HG03342 (cell line): Measurements from ENCODE around the gene SERPINB12.

ENCODE experiments used
- ATAC-seq: cut with Tn5 transposase; IDR thresholded peaks from one replicate; pipeline ENCODE4 v1.9.1; 2021; ENCODE audit warnings: mild to moderate bottlenecking, moderate library complexity; ENCODE audit not compliant: unreplicated experiment

SERPINB12 gene, protein sequence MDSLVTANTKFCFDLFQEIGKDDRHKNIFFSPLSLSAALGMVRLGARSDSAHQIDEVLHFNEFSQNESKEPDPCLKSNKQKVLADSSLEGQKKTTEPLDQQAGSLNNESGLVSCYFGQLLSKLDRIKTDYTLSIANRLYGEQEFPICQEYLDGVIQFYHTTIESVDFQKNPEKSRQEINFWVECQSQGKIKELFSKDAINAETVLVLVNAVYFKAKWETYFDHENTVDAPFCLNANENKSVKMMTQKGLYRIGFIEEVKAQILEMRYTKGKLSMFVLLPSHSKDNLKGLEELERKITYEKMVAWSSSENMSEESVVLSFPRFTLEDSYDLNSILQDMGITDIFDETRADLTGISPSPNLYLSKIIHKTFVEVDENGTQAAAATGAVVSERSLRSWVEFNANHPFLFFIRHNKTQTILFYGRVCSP

DNA sequence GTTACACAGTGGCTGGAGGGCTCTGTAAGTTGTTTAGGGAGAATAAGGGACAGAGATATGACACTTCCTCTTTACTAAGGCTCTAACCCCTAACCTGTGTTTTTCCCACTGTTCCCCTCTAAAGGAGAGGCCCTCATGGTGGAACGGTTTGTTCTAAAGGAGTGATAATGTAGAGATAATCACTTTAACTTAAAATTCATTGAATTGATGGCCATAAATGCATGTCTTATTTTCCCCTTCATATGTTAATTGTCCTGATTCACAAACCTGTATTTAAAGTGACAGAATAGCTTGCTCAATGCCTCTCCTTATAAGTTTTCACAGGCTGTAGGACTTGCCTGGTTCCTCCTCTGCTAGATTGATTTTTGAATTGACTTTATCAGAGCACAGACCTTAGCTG is at the start of gene SERPINB12:
Gene SERPINB12 (plus strand): TSS at position 301 of the 400 bp plus-strand sequence. CDS start 13,791 bp downstream, outside the sequence.
- ATAC-seq, result no peak

DNA sequence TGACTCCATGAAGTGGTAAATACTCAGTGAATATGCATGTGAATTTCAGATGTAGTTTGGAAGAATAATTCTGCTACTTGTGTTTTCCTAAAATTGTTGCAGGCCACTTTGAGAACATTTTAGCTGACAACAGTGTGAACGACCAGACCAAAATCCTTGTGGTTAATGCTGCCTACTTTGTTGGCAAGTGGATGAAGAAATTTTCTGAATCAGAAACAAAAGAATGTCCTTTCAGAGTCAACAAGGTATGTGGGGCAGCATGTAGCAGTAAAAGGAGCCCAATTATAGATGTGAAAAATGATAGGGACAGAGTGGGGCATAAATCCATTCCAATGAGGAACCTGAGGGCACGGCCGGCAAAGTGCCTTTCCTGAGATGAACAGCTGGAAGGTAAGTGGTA is 49.3 kb upstream of the SERPINB12 start:
- no peak for ATAC-seq

DNA sequence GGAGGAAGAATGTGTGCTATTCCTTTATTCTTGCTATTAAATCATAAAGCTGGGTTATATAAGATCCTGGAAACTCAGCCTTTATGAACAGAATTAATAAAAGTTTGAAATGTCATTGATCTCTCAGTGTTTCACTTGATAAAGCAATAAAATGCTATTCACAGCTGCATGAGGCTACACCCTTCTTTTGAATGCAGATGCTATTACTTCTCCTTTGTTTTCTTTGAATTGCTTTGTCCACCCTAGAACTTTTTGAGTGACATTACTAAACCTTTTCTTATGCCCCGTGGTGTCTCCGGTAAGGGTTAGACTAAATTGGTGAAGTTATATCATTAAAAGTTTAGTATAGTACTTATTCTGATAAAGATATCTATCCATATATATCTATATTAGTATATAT is 46.5 kb upstream of the SERPINB12 start:
- no peak for ATAC-seq

DNA sequence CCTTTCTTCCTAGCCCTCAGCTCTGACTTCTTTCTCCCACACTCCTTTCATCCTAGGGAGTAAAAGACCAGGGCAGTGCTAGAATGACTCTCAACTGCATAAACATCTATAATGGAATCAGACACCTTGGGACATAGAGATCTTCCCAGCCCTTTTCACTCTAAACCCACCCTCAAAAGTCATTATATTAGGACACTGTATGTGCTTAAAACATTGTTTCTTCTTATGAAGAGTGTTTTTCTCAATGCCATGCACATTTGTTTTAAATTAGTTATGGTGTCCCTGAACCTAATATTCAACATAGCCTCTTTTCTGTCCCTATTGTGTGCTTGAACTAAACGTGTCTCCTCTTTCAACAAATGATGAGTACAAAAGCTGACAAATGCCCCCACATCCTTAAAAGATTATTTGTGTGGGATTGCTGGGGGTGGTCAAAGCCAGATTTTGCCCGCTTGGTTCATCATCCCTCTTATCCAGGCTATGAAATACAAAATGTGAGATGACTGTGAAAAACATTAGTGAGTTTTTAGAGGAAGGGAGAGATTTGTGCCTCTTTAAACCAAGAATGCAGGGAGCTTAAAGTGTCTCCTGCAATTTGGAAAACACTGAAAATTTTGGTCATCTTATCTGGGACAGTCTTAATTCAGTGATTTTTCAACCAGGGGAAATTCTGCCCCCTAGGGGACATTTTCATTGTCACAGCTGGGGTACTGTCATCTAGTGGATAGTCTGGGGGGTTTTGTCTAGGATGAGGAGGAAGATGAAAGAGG is 36.4 kb upstream of the SERPINB12 start:
- ATAC-seq, result no peak

DNA sequence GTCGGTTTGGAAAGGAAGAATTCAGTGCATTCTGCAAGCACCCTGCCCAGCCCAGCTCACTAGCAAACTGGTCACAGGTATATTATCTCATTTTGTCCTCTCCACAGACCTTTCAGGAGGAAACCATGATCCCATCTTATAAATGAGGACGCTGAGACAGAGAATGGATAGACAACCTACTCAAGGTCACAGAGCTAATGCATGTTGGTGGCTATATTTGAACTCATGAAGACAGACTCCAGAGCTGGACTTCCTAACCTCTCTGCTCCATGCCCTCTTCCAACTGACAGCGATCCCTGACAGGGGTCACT is 35.9 kb upstream of the SERPINB12 start:
- ATAC-seq, result no peak

DNA sequence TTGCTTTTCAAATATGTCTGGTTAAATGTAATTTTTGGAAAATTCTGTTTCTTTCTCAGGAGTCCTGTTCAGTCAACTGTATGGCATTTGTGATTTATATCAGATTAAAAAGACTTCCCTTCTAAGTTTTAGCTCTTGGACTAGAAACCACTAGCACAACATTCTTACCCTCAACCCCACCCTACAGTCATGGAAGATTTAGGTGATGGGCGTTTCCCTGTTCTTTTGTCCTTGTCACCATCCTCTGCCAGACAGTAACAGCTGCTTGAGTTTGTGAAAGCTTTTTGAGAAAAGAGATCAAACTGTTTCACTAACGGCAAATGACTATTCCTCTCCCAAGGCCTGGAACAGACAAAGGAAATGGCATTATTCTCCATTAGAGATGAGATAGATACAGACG is 33.6 kb upstream of the SERPINB12 start:
- ATAC-seq, result no peak

DNA sequence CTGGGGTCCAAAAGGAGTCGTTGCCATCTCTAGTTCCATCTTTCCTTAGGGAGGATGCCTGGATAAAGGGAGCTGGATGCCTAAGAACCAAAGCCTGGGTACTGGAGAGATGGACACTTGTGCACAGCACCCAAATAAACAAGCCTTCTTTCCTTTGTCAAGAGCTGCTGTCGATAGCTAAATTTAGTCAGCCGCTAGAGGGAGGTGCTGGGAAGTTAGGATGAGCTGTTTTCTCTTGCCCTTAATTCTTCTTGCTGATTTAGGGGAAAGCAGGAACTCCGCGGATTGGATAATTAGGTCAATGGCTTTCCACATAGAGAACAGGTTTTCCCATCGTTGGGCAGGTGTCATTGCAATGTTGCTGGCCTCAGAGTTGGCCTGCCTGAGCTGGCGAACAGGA is 30.9 kb upstream of the SERPINB12 start:
- ATAC-seq, result no peak

DNA sequence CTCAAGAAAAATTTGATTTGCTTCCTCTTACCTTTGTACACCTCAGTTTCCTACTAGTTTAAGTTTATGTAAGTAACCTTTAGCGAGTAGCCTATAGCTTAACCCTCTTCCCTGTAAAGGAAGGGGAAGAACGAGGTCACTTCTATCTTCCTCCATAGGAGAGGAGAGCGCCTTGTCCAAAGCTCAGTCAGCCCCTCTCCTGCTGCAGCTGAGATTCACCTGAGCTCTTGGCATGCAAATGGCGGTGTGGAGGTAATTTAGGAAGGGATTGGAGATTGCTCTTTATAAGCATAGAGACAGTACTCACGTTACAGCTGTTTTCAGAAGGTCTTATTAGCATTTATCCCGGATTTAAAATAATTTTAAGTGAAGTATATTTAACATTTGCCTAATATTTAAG is 27.8 kb upstream of the SERPINB12 start:
- no peak for ATAC-seq

DNA sequence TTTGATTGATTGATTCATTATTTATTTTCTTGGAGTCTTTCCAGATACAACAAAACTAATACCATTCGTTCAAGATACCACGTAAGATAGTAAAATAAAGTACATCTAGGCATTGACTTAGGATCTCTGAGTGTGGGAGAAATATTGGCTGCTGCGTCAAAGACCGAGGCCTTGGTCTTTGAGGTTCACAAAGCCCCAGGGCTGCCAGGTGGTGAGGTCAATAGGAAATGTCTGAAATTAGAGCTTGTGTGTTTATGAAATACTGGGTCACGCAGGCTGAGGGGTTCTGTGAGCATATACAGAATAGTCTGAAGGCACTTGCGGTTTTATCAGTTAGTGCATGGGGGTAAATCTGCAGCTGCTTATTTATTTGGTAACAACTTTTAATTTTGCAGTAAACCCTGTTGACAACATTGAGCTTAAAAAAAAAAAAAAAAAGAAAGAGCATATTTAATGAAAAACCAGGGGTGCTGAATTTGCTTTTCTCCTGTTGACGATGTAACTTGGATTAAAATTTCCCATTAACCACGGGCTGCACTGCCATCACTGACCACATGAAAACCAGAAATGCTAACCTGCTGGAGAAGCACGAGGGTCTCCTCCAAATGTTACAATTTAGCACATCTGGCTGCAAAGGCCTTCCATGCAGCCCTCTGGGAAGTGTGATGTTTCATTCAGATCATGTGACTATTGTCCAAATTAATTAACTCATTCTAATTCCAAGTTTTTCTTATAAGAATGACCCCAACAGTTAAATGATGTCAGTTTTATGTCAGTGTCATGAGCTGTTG is 27.1 kb upstream of the SERPINB12 start:
- ATAC-seq, result no peak

DNA sequence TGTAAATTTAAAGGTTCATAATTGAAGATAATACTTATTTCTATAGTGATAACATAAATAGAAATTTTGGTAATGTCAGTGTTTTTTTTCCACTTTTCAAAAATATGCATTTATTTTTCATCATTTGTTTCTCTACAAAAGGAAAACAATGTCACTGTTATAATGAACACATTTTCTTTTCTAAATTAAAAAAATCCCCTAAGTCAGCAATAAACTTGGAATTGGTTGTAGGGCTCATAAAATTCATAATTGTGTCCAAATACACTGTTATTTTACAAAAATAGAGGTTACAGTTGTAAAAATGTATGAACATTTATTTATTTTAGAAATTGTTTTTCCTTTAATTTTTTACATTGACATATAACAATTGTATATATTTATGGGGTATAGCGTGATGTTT is 26.4 kb upstream of the SERPINB12 start:
- ATAC-seq, result no peak

DNA sequence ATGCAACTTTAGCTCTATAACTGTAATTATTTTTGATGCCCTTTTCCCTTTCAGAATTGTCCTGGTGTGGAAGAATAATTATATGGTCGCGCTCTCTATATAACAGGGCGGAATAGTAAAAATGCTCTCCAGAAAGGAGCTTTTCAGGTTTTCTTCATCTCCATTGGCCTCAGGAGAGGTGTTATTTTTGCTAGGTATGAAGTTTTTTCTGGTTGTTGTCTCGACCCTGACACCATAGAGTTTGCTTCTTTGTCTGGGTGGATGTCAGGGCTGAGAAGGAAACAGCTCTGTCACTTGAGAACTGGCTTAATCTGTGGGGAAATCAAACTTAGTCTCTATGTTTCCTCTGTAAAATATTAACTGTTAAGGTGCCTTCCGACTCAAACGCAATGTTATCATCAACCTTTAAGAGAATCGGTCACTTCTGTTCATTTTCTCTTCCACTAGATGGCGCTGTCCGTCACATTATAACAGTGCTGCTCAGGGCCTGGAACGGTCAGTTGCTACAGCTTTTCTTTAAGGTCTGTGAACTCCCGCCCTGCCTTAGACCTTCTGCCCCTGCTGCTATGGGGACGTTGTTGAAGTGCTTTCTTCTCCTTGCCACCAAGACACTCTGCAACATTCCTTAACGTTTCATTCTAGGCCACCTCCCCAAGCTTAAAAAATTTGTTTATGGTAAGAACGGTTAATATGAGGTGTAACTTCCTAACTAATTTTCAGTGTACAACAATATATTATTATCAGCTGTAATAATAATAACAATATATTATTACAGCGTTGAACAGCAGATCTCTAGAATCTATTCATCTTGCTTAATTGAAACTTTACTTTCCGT is 23.8 kb upstream of the SERPINB12 start:
- ATAC-seq, result peak; percentile 91

DNA sequence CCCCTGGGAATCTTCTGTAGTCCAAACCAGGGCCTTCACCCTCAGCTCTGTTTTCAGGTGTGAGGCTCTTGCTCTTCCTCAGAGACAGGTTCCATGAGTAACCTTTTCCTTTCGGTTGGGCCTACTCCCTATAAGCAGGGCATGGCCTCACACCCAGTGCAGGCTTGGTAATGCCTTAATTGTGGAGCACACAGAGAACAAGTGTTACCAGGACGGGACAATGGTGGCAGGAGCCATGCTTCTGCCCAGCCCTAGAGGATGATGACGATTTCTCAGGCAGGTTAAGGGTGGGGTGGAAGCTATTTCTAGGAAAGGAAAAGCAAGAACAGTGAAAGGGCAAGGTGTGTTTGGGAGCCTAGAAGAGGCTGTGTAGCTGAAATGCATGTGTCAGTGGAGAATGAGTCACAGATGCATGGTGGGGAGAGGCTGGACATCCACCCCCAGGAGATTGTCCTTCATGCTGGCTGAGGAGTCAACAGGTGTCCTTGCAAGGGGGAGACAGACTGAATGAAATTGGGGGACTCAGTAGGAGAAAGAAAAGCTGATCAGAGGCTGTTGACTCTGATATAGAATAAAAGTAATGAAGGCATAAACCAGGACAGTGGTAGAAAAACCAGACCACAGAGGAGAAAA is 22.0 kb upstream of the SERPINB12 start:
- no peak for ATAC-seq

DNA sequence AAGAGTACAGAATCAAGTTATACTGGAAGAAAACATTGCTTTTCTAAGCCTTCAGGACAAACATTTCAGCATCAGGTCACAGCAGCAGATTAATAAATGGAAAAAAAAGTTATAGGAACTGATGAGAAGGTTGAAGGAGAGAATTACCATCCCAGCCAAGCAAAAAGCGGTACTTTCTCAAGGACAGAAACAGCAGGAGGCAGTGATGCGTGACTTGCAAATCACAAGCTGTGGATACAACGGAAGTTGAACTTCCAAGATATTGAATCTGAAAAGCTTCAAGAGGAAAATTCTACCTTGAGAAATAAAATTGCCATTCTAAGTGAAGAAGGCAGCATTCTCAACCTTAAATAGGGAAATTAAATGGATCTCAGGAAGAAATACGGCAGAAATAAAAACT is 18.5 kb upstream of the SERPINB12 start:
- no peak for ATAC-seq

DNA sequence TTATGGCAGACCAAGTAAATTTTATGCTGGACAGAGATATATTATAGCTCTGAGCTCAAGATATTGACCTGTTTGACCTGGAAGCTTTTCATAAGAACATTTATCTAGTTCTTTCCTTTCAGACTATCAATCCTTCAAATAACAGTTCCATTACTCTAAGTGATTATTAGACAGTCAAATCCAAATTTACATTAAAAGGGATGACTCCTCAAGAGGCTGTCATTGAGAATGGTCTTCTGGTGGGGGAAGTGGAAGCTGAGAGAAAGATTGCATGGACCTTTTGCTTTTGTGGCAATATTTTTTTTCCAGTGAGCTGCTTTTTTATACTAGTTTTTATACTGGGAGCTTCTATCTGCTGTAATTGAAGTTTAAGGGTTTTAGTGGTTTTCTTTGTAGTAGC is 14.9 kb upstream of the SERPINB12 start:
- no peak for ATAC-seq

DNA sequence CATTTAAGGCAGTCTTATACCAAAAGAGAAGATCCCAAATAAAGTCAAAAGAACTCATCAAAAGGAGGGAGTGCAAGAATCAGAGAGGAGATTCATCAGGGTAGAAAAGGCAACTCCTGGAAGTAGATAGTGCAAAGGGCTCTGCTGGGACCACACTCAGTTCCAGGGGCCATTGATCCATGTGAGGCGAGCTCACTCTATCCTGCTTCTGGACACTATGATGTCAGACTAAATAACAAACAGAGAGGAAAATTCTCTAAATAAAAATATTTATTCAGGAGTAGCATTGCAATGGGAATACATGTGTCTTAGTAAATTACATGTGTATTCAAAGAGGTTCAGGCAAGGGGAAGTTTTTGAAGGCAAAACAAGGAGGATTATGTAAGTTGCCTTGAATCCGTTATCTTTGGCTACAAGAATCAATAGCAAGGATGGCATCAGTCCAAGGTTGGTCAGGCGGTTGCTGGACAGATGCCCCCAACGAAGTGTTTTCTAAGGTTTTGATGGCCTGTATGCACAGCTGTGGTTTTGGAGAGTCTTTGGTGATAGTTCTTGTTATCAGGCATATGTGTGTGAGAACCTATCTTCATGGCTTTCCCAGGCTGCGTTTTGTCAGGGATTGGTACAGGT is 13.2 kb upstream of the SERPINB12 start:
- ATAC-seq, result no peak

DNA sequence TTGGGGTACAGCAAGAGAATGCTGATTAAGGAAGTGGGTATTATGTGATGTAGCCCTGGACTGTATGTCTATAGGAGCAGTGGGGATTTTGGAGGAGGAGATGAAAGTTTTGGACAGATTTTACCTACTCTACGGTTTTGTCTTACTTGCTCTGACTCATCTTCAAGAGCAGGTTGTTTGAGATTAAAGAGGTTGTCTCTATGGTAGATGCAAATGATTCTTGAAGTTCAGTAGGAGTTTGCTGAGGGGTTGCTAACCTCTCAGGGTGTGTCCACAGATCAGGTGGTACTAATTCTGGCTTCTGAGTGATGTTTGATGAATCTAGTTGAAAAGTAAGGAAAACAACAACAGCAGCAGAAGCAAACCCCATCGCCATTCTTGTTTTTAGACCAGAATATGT is 9.7 kb upstream of the SERPINB12 start:
- no peak for ATAC-seq

DNA sequence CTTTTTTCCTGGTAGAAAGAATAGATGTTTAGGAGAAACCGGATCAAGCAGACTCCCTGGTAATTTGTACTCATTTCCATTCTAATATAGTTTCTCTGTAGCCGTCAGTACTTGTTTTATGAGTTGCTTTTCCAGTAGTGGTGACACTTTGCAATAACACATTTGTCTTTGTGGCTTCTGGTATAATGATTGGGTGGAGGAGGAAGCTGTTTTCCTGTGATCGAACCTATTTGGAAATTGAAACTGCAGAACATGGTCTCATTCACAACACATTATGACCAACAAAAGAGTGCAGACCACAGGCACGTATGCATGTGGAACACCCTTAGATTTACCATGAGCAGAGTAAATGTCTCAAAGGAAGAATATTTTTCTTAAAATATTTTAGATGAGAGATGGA is 7.6 kb upstream of the SERPINB12 start:
- ATAC-seq, result no peak

DNA sequence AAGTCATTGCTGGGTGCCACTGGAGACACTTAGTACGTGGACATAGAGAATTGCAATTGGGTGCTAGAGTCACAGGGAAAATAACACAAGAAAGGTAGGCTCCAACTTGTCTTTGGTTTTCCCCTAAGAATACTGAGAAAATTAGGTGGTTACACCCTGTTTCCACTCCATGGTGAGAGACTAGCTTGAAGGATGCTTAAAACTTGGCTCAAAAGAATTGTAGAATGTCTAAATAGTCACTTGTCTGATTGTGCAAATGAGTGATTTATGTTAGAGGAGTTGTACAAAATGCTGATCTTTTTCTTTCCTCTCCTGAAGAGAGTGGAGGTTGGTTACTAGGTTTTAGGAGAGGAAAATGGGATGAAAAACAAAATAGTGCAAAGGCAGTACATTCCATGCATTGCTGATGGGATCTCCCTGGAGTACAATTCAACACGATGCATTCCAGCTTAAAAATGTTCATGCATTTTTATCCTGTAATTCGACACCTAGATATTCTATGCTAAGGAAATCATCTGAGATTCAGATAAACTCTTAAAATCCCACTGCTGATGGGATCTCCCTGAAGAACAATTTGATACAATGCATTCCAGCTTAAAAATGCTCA is 2.2 kb upstream of the SERPINB12 start:
- ATAC-seq, result no peak

DNA sequence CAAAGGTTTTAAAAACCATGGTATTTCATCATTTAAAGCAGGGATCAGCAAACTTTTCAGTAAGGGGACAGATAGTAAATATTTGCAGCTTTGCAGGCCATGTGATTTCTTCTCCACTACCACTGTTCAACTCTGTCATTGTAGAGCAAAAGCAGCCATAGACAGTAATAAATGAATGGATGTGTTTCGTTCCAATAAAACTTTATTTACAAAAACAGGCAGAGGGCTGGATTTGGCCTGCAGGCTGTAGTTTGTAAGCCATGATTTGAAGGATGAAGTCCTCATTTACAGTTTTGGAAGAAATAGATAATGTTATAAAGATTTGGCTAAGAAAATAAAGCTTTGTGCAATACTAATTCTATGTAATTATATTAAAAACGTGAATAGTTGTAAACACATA is 1.8 kb downstream of the SERPINB12 start:
- no peak for ATAC-seq
